NCI-H1694 treated with DMSO at 0.1 percent for 48 hours (cell line): ENCODE measurements around the gene PKD2.
"Not testable (repeated sequence)": the region's sequence is repeated elsewhere in the genome, so short reads cannot be mapped to it uniquely, and the experiment has no call there.

Source experiments
- DNase-seq: peaks from one replicate; lab custom pipeline; 2025; lab: John Stamatoyannopoulos, UW

Gene PKD2

GRCh38 chr4:87986508-87986907, 20.9 kb upstream of the PKD2 start:
- DNase-seq: no peak

GRCh38 chr4:87989765-87990164, 17.7 kb upstream of the PKD2 start:
- DNase-seq: no peak

- DNase-seq: no peak
Observed at GRCh38 chr4:87995435-87995834, 12.0 kb upstream of the PKD2 start.

GRCh38 chr4:87999191-87999691, 8.2 kb upstream of the PKD2 start:
- not testable (repeated sequence) for DNase-seq

GRCh38 chr4:88001871-88002270, 5.6 kb upstream of the PKD2 start:
- DNase-seq: no peak

- no peak for DNase-seq
Observed at GRCh38 chr4:88002786-88003185, 4.6 kb upstream of the PKD2 start.

GRCh38 chr4:88003261-88003660, 4.2 kb upstream of the PKD2 start:
- no peak for DNase-seq

- DNase-seq: no peak
Observed at GRCh38 chr4:88005076-88005475, 2.4 kb upstream of the PKD2 start.

GRCh38 chr4:88005946-88006345, 1.5 kb upstream of the PKD2 start:
- no peak for DNase-seq

GRCh38 chr4:88006956-88007303, 505 bp upstream of the PKD2 start:
- no peak for DNase-seq

- DNase-seq: peak; percentile 47
Observed at GRCh38 chr4:88008122-88008742, 797 bp downstream of the PKD2 start.

- DNase-seq: no peak
Observed at GRCh38 chr4:88008743-88009171, 1.3 kb downstream of the PKD2 start.

- DNase-seq: no peak
Observed at GRCh38 chr4:88009871-88010270, 2.4 kb downstream of the PKD2 start.

GRCh38 chr4:88010966-88011365, 3.5 kb downstream of the PKD2 start:
- no peak for DNase-seq

GRCh38 chr4:88012647-88013046, 5.2 kb downstream of the PKD2 start:
- no peak for DNase-seq

GRCh38 chr4:88014386-88014905, 7.0 kb downstream of the PKD2 start:
- no peak for DNase-seq

GRCh38 chr4:88015659-88016295, 8.3 kb downstream of the PKD2 start:
- DNase-seq: no peak

GRCh38 chr4:88017516-88018297, 10.3 kb downstream of the PKD2 start:
- DNase-seq: no peak

GRCh38 chr4:88018466-88018865, 11.0 kb downstream of the PKD2 start:
- DNase-seq: no peak

- no peak for DNase-seq
Observed at GRCh38 chr4:88021824-88022223, 14.4 kb downstream of the PKD2 start.

- no peak for DNase-seq
Observed at GRCh38 chr4:88022289-88022688, 14.9 kb downstream of the PKD2 start.

GRCh38 chr4:88025868-88026661, 18.6 kb downstream of the PKD2 start:
- not testable (repeated sequence) for DNase-seq
